ENCODE data around the gene BNC1. TPM values are rescaled to one million over a fixed set of nuclear protein-coding genes. Genes with fewer than 3 reads are reported as not detected.

Gene BNC1
- total RNA-seq, 1 donor from 2014 or later: not detected

DNA sequence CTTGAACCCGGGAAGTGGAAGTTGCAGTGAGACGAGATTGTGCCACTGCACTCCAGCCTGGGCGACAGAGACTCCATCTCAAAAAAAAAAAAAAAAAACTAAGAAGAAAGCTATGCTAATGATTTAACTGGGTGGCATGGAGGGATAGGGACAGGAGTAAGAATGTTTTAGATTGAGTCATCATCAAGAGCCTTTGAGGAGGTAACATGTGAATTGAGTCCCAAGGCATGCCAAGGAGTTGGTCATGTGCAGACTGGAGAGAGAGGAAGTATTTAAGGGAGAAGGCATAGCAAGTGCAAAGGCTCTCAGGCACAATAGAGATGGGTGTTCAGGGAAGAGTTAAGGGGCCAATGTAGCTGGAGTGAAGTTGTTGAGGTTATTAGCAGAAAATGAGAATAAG lies 9.1 kb downstream of the BNC1 start:
- no peaks in the 10 kb centered on the region for H3K9me3 ChIP-seq (ENCODE audit: low read depth)
- H3K27me3 Mint-ChIP-seq (ENCODE audit: insufficient read depth, low read depth): peaks cover 4% of the 10 kb centered on the region
- H3K27ac ChIP-seq: no peak overlapping the region
- H3K4me2 ChIP-seq: no peak overlapping the region
- peaks cover 23% of the 10 kb centered on the region for H3K27me3 ChIP-seq
- H3K4me1 Mint-ChIP-seq: no peaks in the 10 kb centered on the region
- no peak overlapping the region for H3K9ac ChIP-seq
- no peaks in the 10 kb centered on the region for H3F3A ChIP-seq (ENCODE audit: low read depth)
- DNase-seq (ENCODE audit: low spot score): no peak
- no peak overlapping the region for H3K4me3 Mint-ChIP-seq
- H3K4me3 ChIP-seq: no peak overlapping the region
- no peaks in the 10 kb centered on the region for H4K20me1 ChIP-seq (ENCODE audit: low read depth)
- no peaks in the 10 kb centered on the region for H3K36me3 ChIP-seq
- H3K9me3 Mint-ChIP-seq: no peaks in the 10 kb centered on the region
- no peak overlapping the region for H3K27ac Mint-ChIP-seq
- no peaks in the 10 kb centered on the region for H3K36me3 Mint-ChIP-seq
- no peaks in the 10 kb centered on the region for H3K79me2 ChIP-seq (ENCODE audit: low read depth)
- no peak overlapping the region for H2AFZ ChIP-seq (replicated peaks)
- TF ChIP-seq EZH2 (IDR thresholded peaks at IDR 0.05) (no peak), CTCF (IDR thresholded peaks at IDR 0.05) (no peak), EZH2phosphoT487 (IDR thresholded peaks at IDR 0.05) (no peak)
- no peaks in the 10 kb centered on the region for H3K4me1 ChIP-seq

DNA sequence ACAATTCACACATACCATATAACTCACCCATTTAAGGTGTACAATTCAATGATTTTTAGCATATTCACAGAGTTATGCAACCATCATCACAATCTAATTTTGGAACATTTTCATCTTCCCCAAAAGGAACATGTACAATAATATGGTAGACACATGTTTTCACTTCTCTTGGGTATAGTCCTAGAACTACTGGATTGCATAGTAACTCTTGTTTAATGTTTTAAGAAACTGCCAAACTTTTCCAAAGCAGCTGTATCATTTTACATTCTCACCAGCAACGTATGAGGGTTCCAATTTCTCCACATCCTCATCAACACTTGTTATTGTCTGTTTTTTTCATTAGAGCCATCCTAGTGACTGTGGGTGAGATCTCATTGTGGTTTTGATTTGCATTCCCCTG lies 14.3 kb downstream of the BNC1 start:
- TF ChIP-seq CTCF (IDR thresholded peaks at IDR 0.05) (no peak), EZH2 (IDR thresholded peaks at IDR 0.05) (no peak), EZH2phosphoT487 (IDR thresholded peaks at IDR 0.05) (no peak)

DNA sequence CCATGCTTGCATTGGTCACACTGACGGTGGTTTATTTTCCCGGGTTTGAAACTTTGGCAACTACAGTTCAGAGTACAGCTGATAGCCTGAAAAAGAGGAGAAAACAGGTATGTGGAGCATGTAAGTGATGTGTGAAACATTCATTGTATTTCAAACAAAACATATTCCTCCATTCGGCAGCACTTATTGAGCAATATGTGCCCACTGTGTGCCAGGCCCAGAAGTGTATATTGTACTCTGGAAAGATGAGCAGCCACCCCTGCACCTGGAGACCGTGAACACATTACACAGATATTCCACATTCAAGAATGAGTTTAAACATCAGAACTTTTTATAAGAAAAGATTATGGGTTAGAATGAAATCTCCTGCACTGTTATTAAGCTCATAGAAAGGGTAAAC lies 16.3 kb downstream of the BNC1 start:
- no peak overlapping the region for H3K27ac Mint-ChIP-seq
- peaks cover 2% of the 10 kb centered on the region for H3K27me3 Mint-ChIP-seq (ENCODE audit: insufficient read depth, low read depth)
- Histone ChIP-seq H4K20me1 (ENCODE audit: low read depth) (no peaks in the 10 kb centered on the region), H3K79me2 (ENCODE audit: low read depth) (no peaks in the 10 kb centered on the region), H3K36me3 (no peaks in the 10 kb centered on the region), H3K27ac (no peak overlapping the region), H3K4me1 (no peaks in the 10 kb centered on the region), H3K4me3 (no peak overlapping the region), H3K9ac (no peak overlapping the region), H3F3A (ENCODE audit: low read depth) (no peaks in the 10 kb centered on the region), H3K27me3 (no peaks in the 10 kb centered on the region), H2AFZ (replicated peaks) (no peak overlapping the region), H3K4me2 (no peak overlapping the region), H3K9me3 (ENCODE audit: low read depth) (no peaks in the 10 kb centered on the region)
- DNase-seq (ENCODE audit: low spot score): no peak
- no peaks in the 10 kb centered on the region for H3K36me3 Mint-ChIP-seq
- H3K4me3 Mint-ChIP-seq: no peak overlapping the region
- no peak for TF ChIP-seq CTCF (IDR thresholded peaks at IDR 0.05)
- TF ChIP-seq EZH2 (IDR thresholded peaks at IDR 0.05): no peak
- no peak for TF ChIP-seq EZH2phosphoT487 (IDR thresholded peaks at IDR 0.05)
- H3K4me1 Mint-ChIP-seq: no peaks in the 10 kb centered on the region
- H3K9me3 Mint-ChIP-seq: no peaks in the 10 kb centered on the region

More for the DNA sequence above, 14.3 kb downstream of the BNC1 start:
- no peaks in the 10 kb centered on the region for H3F3A ChIP-seq (ENCODE audit: low read depth)
- no peaks in the 10 kb centered on the region for H3K4me1 ChIP-seq
- no peak overlapping the region for H3K9ac ChIP-seq
- H3K36me3 Mint-ChIP-seq: no peaks in the 10 kb centered on the region
- no peaks in the 10 kb centered on the region for H3K36me3 ChIP-seq
- H3K4me2 ChIP-seq: no peak overlapping the region
- H2AFZ ChIP-seq (replicated peaks): no peak overlapping the region
- H3K9me3 Mint-ChIP-seq: no peaks in the 10 kb centered on the region
- no peaks in the 10 kb centered on the region for H3K27me3 ChIP-seq
- no peaks in the 10 kb centered on the region for H3K4me1 Mint-ChIP-seq
- H3K27me3 Mint-ChIP-seq (ENCODE audit: insufficient read depth, low read depth): peaks cover 2% of the 10 kb centered on the region
- H3K9me3 ChIP-seq (ENCODE audit: low read depth): no peaks in the 10 kb centered on the region
- no peaks in the 10 kb centered on the region for H4K20me1 ChIP-seq (ENCODE audit: low read depth)
- no peaks in the 10 kb centered on the region for H3K79me2 ChIP-seq (ENCODE audit: low read depth)
- no peak overlapping the region for H3K27ac ChIP-seq
- no peak overlapping the region for H3K27ac Mint-ChIP-seq
- DNase-seq (ENCODE audit: low spot score): no peak
- no peak overlapping the region for H3K4me3 ChIP-seq
- no peak overlapping the region for H3K4me3 Mint-ChIP-seq

Measured in neural progenitor cell (in vitro differentiated cells).